Measurements from ENCODE around the gene TTC13. TPM values are rescaled to one million over a fixed set of nuclear protein-coding genes. Genes with fewer than 3 reads are reported as not detected.

The TTC13 gene
- total RNA-seq, 1 donor from 2014 or later, result 27.1 TPM

DNA sequence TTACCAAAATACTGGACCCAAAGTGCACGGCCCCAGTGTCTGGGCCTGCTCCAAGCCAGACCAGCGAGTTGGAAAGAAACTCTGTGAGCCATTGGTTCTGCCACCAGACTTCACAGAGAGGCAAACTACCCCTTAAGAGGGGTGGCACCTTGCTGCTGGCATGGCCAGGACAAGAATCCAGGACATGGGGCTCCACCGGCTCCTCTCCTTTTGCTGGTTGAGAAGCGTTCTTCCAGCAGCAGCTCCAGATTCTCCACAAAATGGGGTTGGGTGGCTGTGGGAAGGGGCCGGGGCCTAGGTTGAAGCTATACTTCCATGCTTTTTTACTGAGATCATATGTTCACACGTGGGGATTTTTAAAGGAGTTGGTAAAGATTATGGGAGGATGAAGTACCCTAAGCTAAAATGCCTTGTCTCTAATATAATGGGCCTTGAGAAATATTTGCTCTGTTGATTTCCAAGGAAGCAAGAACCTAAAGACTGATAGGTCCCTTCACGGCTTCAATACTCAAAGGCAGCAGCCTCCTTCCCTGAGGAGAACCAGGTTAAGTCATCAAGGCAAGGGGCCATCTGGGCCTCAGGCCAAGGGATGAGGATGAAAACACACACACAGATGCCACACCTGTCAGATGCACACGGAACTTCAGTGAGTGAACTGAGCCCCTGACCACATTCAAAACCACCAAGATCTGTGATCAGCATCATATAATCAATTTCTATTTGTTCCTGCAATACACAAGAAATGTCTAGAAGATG, 113.4 kb downstream of the TTC13 start:
- H3K36me3 Mint-ChIP-seq (ENCODE audit: low read depth), result peaks cover 57% of the 10 kb centered on the region
- H3K4me1 Mint-ChIP-seq (ENCODE audit: low read depth), result peaks cover 71% of the 10 kb centered on the region
- peak overlapping the region; percentile 86 for H3K4me3 Mint-ChIP-seq (ENCODE audit: unreplicated experiment)

DNA sequence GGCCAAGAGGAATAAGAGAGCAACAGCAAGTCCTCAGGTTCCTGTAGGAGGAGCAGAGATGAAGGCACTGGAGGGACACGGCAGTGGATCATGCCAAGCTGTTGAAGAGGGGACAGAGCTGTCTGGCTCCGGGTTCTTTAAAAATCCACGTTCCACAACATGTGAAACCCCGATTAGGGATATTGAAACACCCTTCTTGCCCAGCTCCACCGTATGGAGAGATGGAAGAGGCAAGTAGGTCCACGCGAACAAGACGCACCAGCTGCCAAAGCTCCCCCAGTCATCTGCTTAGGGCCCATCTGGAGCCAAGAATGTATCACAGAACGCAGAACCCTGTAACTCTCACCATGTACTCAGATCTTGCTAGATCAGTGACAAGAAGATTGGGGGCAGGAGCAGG, 114.2 kb downstream of the TTC13 start:
- Mint-ChIP-seq H3K9me3 (ENCODE audit: low read depth) (no peaks in the 10 kb centered on the region), H3K27me3 (ENCODE audit: low read depth) (no peaks in the 10 kb centered on the region), H3K4me3 (ENCODE audit: unreplicated experiment) (peak overlapping the region; percentile 86), H3K36me3 (ENCODE audit: low read depth) (peaks cover 57% of the 10 kb centered on the region), H3K27ac (ENCODE audit: unreplicated experiment) (peak overlapping the region; percentile 96), H3K4me1 (ENCODE audit: low read depth) (peaks cover 72% of the 10 kb centered on the region)
- no peak for DNase-seq (ENCODE audit: low spot score)
- TF ChIP-seq, protein P1, sequence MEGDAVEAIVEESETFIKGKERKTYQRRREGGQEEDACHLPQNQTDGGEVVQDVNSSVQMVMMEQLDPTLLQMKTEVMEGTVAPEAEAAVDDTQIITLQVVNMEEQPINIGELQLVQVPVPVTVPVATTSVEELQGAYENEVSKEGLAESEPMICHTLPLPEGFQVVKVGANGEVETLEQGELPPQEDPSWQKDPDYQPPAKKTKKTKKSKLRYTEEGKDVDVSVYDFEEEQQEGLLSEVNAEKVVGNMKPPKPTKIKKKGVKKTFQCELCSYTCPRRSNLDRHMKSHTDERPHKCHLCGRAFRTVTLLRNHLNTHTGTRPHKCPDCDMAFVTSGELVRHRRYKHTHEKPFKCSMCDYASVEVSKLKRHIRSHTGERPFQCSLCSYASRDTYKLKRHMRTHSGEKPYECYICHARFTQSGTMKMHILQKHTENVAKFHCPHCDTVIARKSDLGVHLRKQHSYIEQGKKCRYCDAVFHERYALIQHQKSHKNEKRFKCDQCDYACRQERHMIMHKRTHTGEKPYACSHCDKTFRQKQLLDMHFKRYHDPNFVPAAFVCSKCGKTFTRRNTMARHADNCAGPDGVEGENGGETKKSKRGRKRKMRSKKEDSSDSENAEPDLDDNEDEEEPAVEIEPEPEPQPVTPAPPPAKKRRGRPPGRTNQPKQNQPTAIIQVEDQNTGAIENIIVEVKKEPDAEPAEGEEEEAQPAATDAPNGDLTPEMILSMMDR (IDR thresholded peaks at IDR 0.05), result no peak

More for the DNA sequence above, 113.4 kb downstream of the TTC13 start:
- TF ChIP-seq, protein P1 (IDR thresholded peaks at IDR 0.05), result no peak
- Mint-ChIP-seq H3K27me3 (ENCODE audit: low read depth) (no peaks in the 10 kb centered on the region), H3K9me3 (ENCODE audit: low read depth) (no peaks in the 10 kb centered on the region), H3K27ac (ENCODE audit: unreplicated experiment) (peak overlapping the region; percentile 96)
- DNase-seq (ENCODE audit: low spot score), result no peak

DNA sequence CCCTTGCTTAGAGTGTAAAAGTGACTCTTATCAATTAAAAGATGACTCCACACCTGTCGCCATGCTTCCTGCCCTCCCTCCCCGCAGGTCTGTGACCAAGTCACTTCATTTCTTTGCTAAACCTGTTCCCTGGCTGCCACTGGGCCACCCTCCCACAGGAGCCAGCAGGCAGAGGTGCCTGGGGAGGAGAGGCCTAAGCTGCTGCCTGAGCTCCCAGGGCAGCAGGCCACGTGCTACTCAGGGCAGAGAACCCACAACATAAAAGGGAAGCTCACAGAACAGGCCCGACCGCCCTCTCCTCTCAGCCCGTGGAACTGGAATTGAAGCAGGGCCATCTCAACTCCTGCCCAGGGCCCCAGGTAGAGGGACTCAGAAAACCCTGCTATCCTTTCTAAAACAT, 115.2 kb downstream of the TTC13 start:
- peaks cover 76% of the 10 kb centered on the region for H3K4me1 Mint-ChIP-seq (ENCODE audit: low read depth)
- peak overlapping the region; percentile 94 for H3K27ac Mint-ChIP-seq (ENCODE audit: unreplicated experiment)
- H3K27me3 Mint-ChIP-seq (ENCODE audit: low read depth), result no peaks in the 10 kb centered on the region
- H3K36me3 Mint-ChIP-seq (ENCODE audit: low read depth), result peaks cover 57% of the 10 kb centered on the region
- no peak for DNase-seq (ENCODE audit: low spot score)
- TF ChIP-seq, protein P1 (IDR thresholded peaks at IDR 0.05), result no peak
- no peaks in the 10 kb centered on the region for H3K9me3 Mint-ChIP-seq (ENCODE audit: low read depth)
- H3K4me3 Mint-ChIP-seq (ENCODE audit: unreplicated experiment), result peak overlapping the region; percentile 63

DNA sequence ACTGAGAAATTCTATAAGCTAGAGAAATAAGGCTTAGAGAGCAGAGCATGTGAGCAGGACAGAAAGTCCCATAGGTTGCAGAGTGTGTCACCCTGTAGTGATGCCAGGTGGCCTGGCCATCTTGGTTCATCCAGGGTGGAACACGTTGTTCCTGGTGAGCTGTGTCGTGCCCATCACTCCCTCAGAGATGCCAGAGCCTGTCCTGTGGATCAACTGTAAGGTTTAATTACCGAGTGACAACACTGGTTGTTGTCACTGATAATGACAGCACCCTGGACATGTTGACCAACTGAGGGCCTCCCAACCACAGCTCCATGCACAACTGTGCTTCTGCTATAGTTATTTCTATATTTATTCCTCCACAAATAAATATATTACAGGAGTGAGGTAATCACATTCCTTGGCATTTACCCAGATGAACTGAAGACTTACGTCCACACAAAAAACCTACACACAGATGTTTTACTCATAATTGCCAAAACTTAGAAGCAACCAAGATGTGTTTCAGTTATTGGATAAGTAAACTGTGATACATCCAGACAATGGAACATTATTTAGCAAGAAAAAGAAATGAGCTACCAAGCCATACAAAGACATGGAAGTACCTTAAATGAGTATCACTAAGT, 116.6 kb downstream of the TTC13 start:
- Mint-ChIP-seq H3K36me3 (ENCODE audit: low read depth) (peaks cover 49% of the 10 kb centered on the region), H3K4me3 (ENCODE audit: unreplicated experiment) (peak overlapping the region; percentile 63), H3K4me1 (ENCODE audit: low read depth) (peaks cover 90% of the 10 kb centered on the region), H3K27me3 (ENCODE audit: low read depth) (no peaks in the 10 kb centered on the region), H3K27ac (ENCODE audit: unreplicated experiment) (peak overlapping the region; percentile 73), H3K9me3 (ENCODE audit: low read depth) (no peaks in the 10 kb centered on the region)
- no peak for DNase-seq (ENCODE audit: low spot score)
- TF ChIP-seq, protein P1 (IDR thresholded peaks at IDR 0.05), result no peak

DNA sequence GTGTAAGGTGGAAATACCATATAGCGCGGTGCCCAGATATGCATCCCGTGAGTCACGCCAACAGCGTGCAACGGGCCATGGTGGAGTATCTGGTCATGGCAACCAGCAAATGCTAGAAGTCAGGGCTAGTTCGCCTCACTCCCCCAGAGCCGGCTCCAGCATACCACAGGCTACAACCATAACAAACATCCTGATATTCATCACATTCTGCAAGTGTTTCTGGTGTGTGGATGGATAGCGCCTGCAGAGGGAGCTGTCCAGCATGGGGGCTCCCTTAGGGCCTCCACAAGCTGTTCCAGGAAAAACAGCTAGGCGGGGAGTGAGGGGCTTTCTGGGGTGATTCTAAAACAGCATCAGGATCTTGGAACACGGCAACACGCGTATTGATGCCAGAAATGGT, 117.2 kb downstream of the TTC13 start:
- Mint-ChIP-seq H3K4me1 (ENCODE audit: low read depth) (peaks cover 96% of the 10 kb centered on the region), H3K9me3 (ENCODE audit: low read depth) (no peaks in the 10 kb centered on the region), H3K4me3 (ENCODE audit: unreplicated experiment) (peak overlapping the region; percentile 3), H3K27ac (ENCODE audit: unreplicated experiment) (peak overlapping the region; percentile 73), H3K36me3 (ENCODE audit: low read depth) (peaks cover 46% of the 10 kb centered on the region), H3K27me3 (ENCODE audit: low read depth) (no peaks in the 10 kb centered on the region)
- TF ChIP-seq, protein P1 (IDR thresholded peaks at IDR 0.05), result peak; percentile 54
- no peak for DNase-seq (ENCODE audit: low spot score)

All from chondrocyte (in vitro differentiated cells).